ENCODE measurements around the gene CNTNAP2. TPM values are rescaled to one million over a fixed set of nuclear protein-coding genes. Genes with fewer than 3 reads are reported as not detected.
A peak's percentile ranks its signal among the peaks of the same experiment; 100 is the strongest.

The CNTNAP2 gene
- total and polyA plus RNA-seq, 9 donors = 8.3 to 18.8 (median 10.4) TPM

- no peaks in the 10 kb centered on the region for H3K9me3 ChIP-seq (replicated peaks; ENCODE audit: control insufficient read depth, low read depth, low read length)
- H3K36me3 ChIP-seq (ENCODE audit: control insufficient read depth, insufficient read depth, low read length) = no peaks in the 10 kb centered on the region
- WGBS (ENCODE audit: insufficient coverage) = no CpG with 5 or more reads among the region's 1 CpG
- DNase-seq = no peak
- no peak overlapping the region for H3K4me3 ChIP-seq (ENCODE audit: low read length)
- H3K4me1 ChIP-seq (ENCODE audit: control insufficient read depth, insufficient read depth, low read length) = no peaks in the 10 kb centered on the region
- H3K27me3 ChIP-seq (ENCODE audit: control insufficient read depth, insufficient read depth, low read length) = no peaks in the 10 kb centered on the region
- no peak overlapping the region for H3K27ac ChIP-seq (ENCODE audit: low read length)
These were observed 953.2 kb downstream of the CNTNAP2 start for GRCh38 chr7:147069771-147070170.

- no peak for DNase-seq
- Histone ChIP-seq H3K4me1 (ENCODE audit: control insufficient read depth, insufficient read depth, low read length) (no peaks in the 10 kb centered on the region), H3K4me3 (ENCODE audit: low read length) (no peak overlapping the region), H3K27me3 (ENCODE audit: control insufficient read depth, insufficient read depth, low read length) (no peaks in the 10 kb centered on the region), H3K36me3 (ENCODE audit: control insufficient read depth, insufficient read depth, low read length) (no peaks in the 10 kb centered on the region), H3K27ac (ENCODE audit: low read length) (no peak overlapping the region), H3K9me3 (replicated peaks; ENCODE audit: control insufficient read depth, low read depth, low read length) (no peaks in the 10 kb centered on the region)
- WGBS (ENCODE audit: insufficient coverage) = no CpG with 5 or more reads among the region's 1 CpG
These were observed 954.3 kb downstream of the CNTNAP2 start for GRCh38 chr7:147070886-147071285.

GRCh38 chr7:147071536-147071935 is 954.9 kb downstream of the CNTNAP2 start:
- no peak overlapping the region for H3K4me3 ChIP-seq (ENCODE audit: low read length)
- H3K9me3 ChIP-seq (replicated peaks; ENCODE audit: control insufficient read depth, low read depth, low read length) = no peaks in the 10 kb centered on the region
- no peaks in the 10 kb centered on the region for H3K27me3 ChIP-seq (ENCODE audit: control insufficient read depth, insufficient read depth, low read length)
- H3K36me3 ChIP-seq (ENCODE audit: control insufficient read depth, insufficient read depth, low read length) = no peaks in the 10 kb centered on the region
- WGBS (ENCODE audit: insufficient coverage) = 80% methylated on average over 1 of the region's 1 CpG
- H3K27ac ChIP-seq (ENCODE audit: low read length) = no peak overlapping the region
- H3K4me1 ChIP-seq (ENCODE audit: control insufficient read depth, insufficient read depth, low read length) = no peaks in the 10 kb centered on the region
- no peak for DNase-seq

GRCh38 chr7:147078312-147078711 is 961.7 kb downstream of the CNTNAP2 start:
- no peak overlapping the region for H3K27ac ChIP-seq (ENCODE audit: low read length)
- H3K9me3 ChIP-seq (replicated peaks; ENCODE audit: control insufficient read depth, low read depth, low read length) = no peaks in the 10 kb centered on the region
- no peaks in the 10 kb centered on the region for H3K36me3 ChIP-seq (ENCODE audit: control insufficient read depth, insufficient read depth, low read length)
- H3K4me3 ChIP-seq (ENCODE audit: low read length) = no peak overlapping the region
- no peak for DNase-seq
- no peaks in the 10 kb centered on the region for H3K4me1 ChIP-seq (ENCODE audit: control insufficient read depth, insufficient read depth, low read length)
- H3K27me3 ChIP-seq (ENCODE audit: control insufficient read depth, insufficient read depth, low read length) = no peaks in the 10 kb centered on the region
- no CpG with 5 or more reads among the region's 3 CpGs for WGBS (ENCODE audit: insufficient coverage)

GRCh38 chr7:147079083-147079482 is 962.5 kb downstream of the CNTNAP2 start:
- no peak for DNase-seq
- no peaks in the 10 kb centered on the region for H3K36me3 ChIP-seq (ENCODE audit: control insufficient read depth, insufficient read depth, low read length)
- H3K4me3 ChIP-seq (ENCODE audit: low read length) = no peak overlapping the region
- H3K27me3 ChIP-seq (ENCODE audit: control insufficient read depth, insufficient read depth, low read length) = no peaks in the 10 kb centered on the region
- H3K9me3 ChIP-seq (replicated peaks; ENCODE audit: control insufficient read depth, low read depth, low read length) = no peaks in the 10 kb centered on the region
- no peak overlapping the region for H3K27ac ChIP-seq (ENCODE audit: low read length)
- 60% methylated on average over 1 of the region's 5 CpGs for WGBS (ENCODE audit: insufficient coverage)
- H3K4me1 ChIP-seq (ENCODE audit: control insufficient read depth, insufficient read depth, low read length) = no peaks in the 10 kb centered on the region

- Histone ChIP-seq H3K9me3 (replicated peaks; ENCODE audit: control insufficient read depth, low read depth, low read length) (no peaks in the 10 kb centered on the region), H3K36me3 (ENCODE audit: control insufficient read depth, insufficient read depth, low read length) (no peaks in the 10 kb centered on the region), H3K27ac (ENCODE audit: low read length) (no peak overlapping the region), H3K4me1 (ENCODE audit: control insufficient read depth, insufficient read depth, low read length) (no peaks in the 10 kb centered on the region), H3K4me3 (ENCODE audit: low read length) (no peak overlapping the region), H3K27me3 (ENCODE audit: control insufficient read depth, insufficient read depth, low read length) (no peaks in the 10 kb centered on the region)
- DNase-seq = no peak
- WGBS (ENCODE audit: insufficient coverage) = no CpG with 5 or more reads among the region's 2 CpGs
These were observed 963.4 kb downstream of the CNTNAP2 start for GRCh38 chr7:147079921-147080420.

- Histone ChIP-seq H3K27ac (ENCODE audit: low read length) (no peak overlapping the region), H3K9me3 (replicated peaks; ENCODE audit: control insufficient read depth, low read depth, low read length) (no peaks in the 10 kb centered on the region), H3K4me1 (ENCODE audit: control insufficient read depth, insufficient read depth, low read length) (no peaks in the 10 kb centered on the region), H3K27me3 (ENCODE audit: control insufficient read depth, insufficient read depth, low read length) (no peaks in the 10 kb centered on the region), H3K4me3 (ENCODE audit: low read length) (no peak overlapping the region), H3K36me3 (ENCODE audit: control insufficient read depth, insufficient read depth, low read length) (no peaks in the 10 kb centered on the region)
- DNase-seq = no peak
- WGBS (ENCODE audit: insufficient coverage) = 67% methylated on average over 1 of the region's 7 CpGs
These were observed 964.5 kb downstream of the CNTNAP2 start for GRCh38 chr7:147081117-147081516.

- DNase-seq = peak; percentile 7
- Histone ChIP-seq H3K36me3 (ENCODE audit: control insufficient read depth, insufficient read depth, low read length) (no peaks in the 10 kb centered on the region), H3K4me1 (ENCODE audit: control insufficient read depth, insufficient read depth, low read length) (peaks cover 3% of the 10 kb centered on the region), H3K27ac (ENCODE audit: low read length) (no peak overlapping the region), H3K27me3 (ENCODE audit: control insufficient read depth, insufficient read depth, low read length) (no peaks in the 10 kb centered on the region), H3K9me3 (replicated peaks; ENCODE audit: control insufficient read depth, low read depth, low read length) (no peaks in the 10 kb centered on the region), H3K4me3 (ENCODE audit: low read length) (no peak overlapping the region)
- 75% methylated on average over 2 of the region's 4 CpGs for WGBS (ENCODE audit: insufficient coverage)
These were observed 972.5 kb downstream of the CNTNAP2 start for GRCh38 chr7:147089051-147089461.

- H3K27me3 ChIP-seq (ENCODE audit: control insufficient read depth, insufficient read depth, low read length) = no peaks in the 10 kb centered on the region
- no peaks in the 10 kb centered on the region for H3K9me3 ChIP-seq (replicated peaks; ENCODE audit: control insufficient read depth, low read depth, low read length)
- no peak overlapping the region for H3K27ac ChIP-seq (ENCODE audit: low read length)
- peaks cover 3% of the 10 kb centered on the region for H3K4me1 ChIP-seq (ENCODE audit: control insufficient read depth, insufficient read depth, low read length)
- no CpG with 5 or more reads among the region's 1 CpG for WGBS (ENCODE audit: insufficient coverage)
- H3K4me3 ChIP-seq (ENCODE audit: low read length) = no peak overlapping the region
- no peaks in the 10 kb centered on the region for H3K36me3 ChIP-seq (ENCODE audit: control insufficient read depth, insufficient read depth, low read length)
- DNase-seq = no peak
These were observed 973.0 kb downstream of the CNTNAP2 start for GRCh38 chr7:147089608-147090007.

GRCh38 chr7:147096629-147097028 is 980.0 kb downstream of the CNTNAP2 start:
- no peak overlapping the region for H3K27ac ChIP-seq (ENCODE audit: low read length)
- H3K4me1 ChIP-seq (ENCODE audit: control insufficient read depth, insufficient read depth, low read length) = no peaks in the 10 kb centered on the region
- no peaks in the 10 kb centered on the region for H3K9me3 ChIP-seq (replicated peaks; ENCODE audit: control insufficient read depth, low read depth, low read length)
- H3K27me3 ChIP-seq (ENCODE audit: control insufficient read depth, insufficient read depth, low read length) = no peaks in the 10 kb centered on the region
- DNase-seq = no peak
- no peak overlapping the region for H3K4me3 ChIP-seq (ENCODE audit: low read length)
- WGBS (ENCODE audit: insufficient coverage) = no CpG with 5 or more reads among the region's 2 CpGs
- H3K36me3 ChIP-seq (ENCODE audit: control insufficient read depth, insufficient read depth, low read length) = no peaks in the 10 kb centered on the region

- WGBS (ENCODE audit: insufficient coverage) = no CpG with 5 or more reads among the region's 2 CpGs
- H3K4me1 ChIP-seq (ENCODE audit: control insufficient read depth, insufficient read depth, low read length) = no peaks in the 10 kb centered on the region
- H3K27me3 ChIP-seq (ENCODE audit: control insufficient read depth, insufficient read depth, low read length) = no peaks in the 10 kb centered on the region
- no peak for DNase-seq
- H3K27ac ChIP-seq (ENCODE audit: low read length) = no peak overlapping the region
- no peak overlapping the region for H3K4me3 ChIP-seq (ENCODE audit: low read length)
- H3K36me3 ChIP-seq (ENCODE audit: control insufficient read depth, insufficient read depth, low read length) = no peaks in the 10 kb centered on the region
- H3K9me3 ChIP-seq (replicated peaks; ENCODE audit: control insufficient read depth, low read depth, low read length) = no peaks in the 10 kb centered on the region
These were observed 986.6 kb downstream of the CNTNAP2 start for GRCh38 chr7:147103224-147103623.
